ENCODE measurements around the gene TFAP2E.

GRCh38 chr1:35637401-35637809 is 64.3 kb downstream of the TFAP2E start:
- TF ChIP-seq OSR1 (CRISPR knock-in tag; IDR thresholded peaks at IDR 0.05): no peak
- TF ChIP-seq TSHZ2 (CRISPR knock-in tag; IDR thresholded peaks at IDR 0.05): no peak
- TF ChIP-seq ZFP3 (CRISPR knock-in tag; IDR thresholded peaks at IDR 0.05): no peak
- no peak for TF ChIP-seq POU6F1 (CRISPR knock-in tag; IDR thresholded peaks at IDR 0.05; ENCODE audit: borderline replicate concordance, low read depth)
- TF ChIP-seq PATZ1 (CRISPR knock-in tag; IDR thresholded peaks at IDR 0.05; ENCODE audit: borderline replicate concordance): no peak
- TF ChIP-seq ZFP30 (CRISPR knock-in tag; IDR thresholded peaks at IDR 0.05): no peak
- no peak for TF ChIP-seq CREB5 (CRISPR knock-in tag; IDR thresholded peaks at IDR 0.05; ENCODE audit: low read depth)

Measured in SK-N-SH treated with all-trans-retinoic acid at 6 μM for 48 hours (cell line).